K562 (cell line): ENCODE results near the gene ERG28. TPM values are rescaled to one million over a fixed set of nuclear protein-coding genes. Genes with fewer than 3 reads are reported as not detected.

Experiments used
- ATAC-seq: fragments of 200-7000 bp; cut with Tn5 transposase; 3 replicates; pipeline ENCODE4 v1.9.1; 2020; ENCODE audit warnings: moderate library complexity
- BruUV-seq: library from RNA; stranded (reverse); fragments of 400-500 nt; replicated peaks from 2 replicates; lab custom pipeline; 2021; lab: Mats Ljungman, UMichigan
- CTCF ChIA-PET: fragments of 300-600 bp; formaldehyde crosslinking; extraction: SDS; loops from one replicate; lab custom pipeline; 2021; ENCODE audit warnings: low intra/inter-chr PET ratio; lab: Yijun Ruan, JAX
- POLR2A ChIA-PET: fragments of 300-600, 350-650 bp; sonication (Branson Sonifier 250); formaldehyde crosslinking; extraction: SDS; loops from one replicate; lab custom pipeline; 2021; ENCODE audit warnings: antibody characterized with exemption, inconsistent platforms; lab: Yijun Ruan, JAX
- DNase-seq, 4 experiments: peaks; one replicate each; pipeline versions ENCODE4 v3.0.0 to v3.0.0-alpha.2; 2011 to 2018; ENCODE audit warnings: low spot score in 3 of 4, mixed read lengths in 3 of 4; ENCODE audit errors: extremely low read depth in 1 of 4
- FAIRE-seq: peaks from 2 replicates; lab custom pipeline; 2011; peaks lifted over from hg19 to GRCh38; lab: Jason Lieb, UNC
- H2AFZ ChIP-seq: 2 replicates; pipeline ENCODE4 v1.6.0; 2011; ENCODE audit warnings: low read depth, low read length, control low read depth, inconsistent platforms
- H3K27ac ChIP-seq: fragments of 200-600 bp; 3 replicates; pipeline ENCODE4 v1.8.0; 2011; ENCODE audit warnings: low read depth, mild to moderate bottlenecking, control low read depth, inconsistent platforms, low read length, moderate library complexity, mixed read lengths; ENCODE audit errors: extremely low read depth
- H3K27me3 ChIP-seq, 2 experiments: fragments of 300-600 bp in 1 of 2; 2 replicates in 1 of 2; 3 replicates in 1 of 2; pipeline versions ENCODE4 v1.6.0 to v1.8.0; 2011; ENCODE audit warnings: inconsistent platforms in 2 of 2, low read length in 2 of 2, mild to moderate bottlenecking in 1 of 2, mixed read lengths in 1 of 2, moderate library complexity in 1 of 2; ENCODE audit not compliant: control insufficient read depth in 2 of 2, insufficient read depth in 2 of 2
- H3K36me3 ChIP-seq: fragments of 300-600 bp; 3 replicates; pipeline ENCODE4 v1.8.0; 2011; ENCODE audit warnings: mild to moderate bottlenecking, low read length, inconsistent platforms; ENCODE audit not compliant: control insufficient read depth, insufficient read depth
- H3K4me1 ChIP-seq, 2 experiments: fragments of 200-600 bp in 1 of 2; replicated peaks in 1 of 2; 2 replicates in 1 of 2; 3 replicates in 1 of 2; pipeline versions ENCODE4 v1.5.1 to v1.8.0; 2011; ENCODE audit warnings: inconsistent platforms in 2 of 2, low read length in 2 of 2, mild to moderate bottlenecking in 1 of 2, mixed read lengths in 1 of 2, moderate library complexity in 1 of 2; ENCODE audit not compliant: control insufficient read depth in 2 of 2, insufficient read depth in 2 of 2
- H3K4me2 ChIP-seq: 2 replicates; pipeline ENCODE4 v1.6.1; 2011; ENCODE audit warnings: low read length, control low read depth, inconsistent platforms, mixed read lengths; ENCODE audit not compliant: insufficient read depth
- H3K4me3 ChIP-seq: fragments of 200-600 bp; sonication (generic), shearing (Covaris generic); 2 replicates; pipeline ENCODE4 v1.5.1; 2016; ENCODE audit warnings: control low read depth, inconsistent platforms
- H3K79me2 ChIP-seq: fragments of 200-600 bp; 3 replicates; pipeline ENCODE4 v1.8.0; 2011; ENCODE audit warnings: low read length, inconsistent platforms; ENCODE audit not compliant: control insufficient read depth, insufficient read depth
- H3K9ac ChIP-seq, 2 experiments: 2 replicates each; pipeline versions ENCODE4 v1.6.0 to v1.6.1; 2011; ENCODE audit warnings: low read depth in 2 of 2, low read length in 2 of 2, control low read depth in 1 of 2, inconsistent platforms in 1 of 2, mild to moderate bottlenecking in 1 of 2, mixed read lengths in 1 of 2; ENCODE audit not compliant: insufficient read depth in 1 of 2
- H3K9me1 ChIP-seq: one replicate; pipeline ENCODE4 v1.6.0; 2011; ENCODE audit warnings: inconsistent platforms, mild to moderate bottlenecking, low read length, moderate library complexity; ENCODE audit not compliant: control insufficient read depth, insufficient read depth
- H3K9me3 ChIP-seq: replicated peaks from 2 replicates; pipeline ENCODE4 v1.5.1; 2011; ENCODE audit warnings: low read depth, low read length, inconsistent platforms; ENCODE audit not compliant: control insufficient read depth, insufficient read depth
- H4K20me1 ChIP-seq: replicated peaks from 2 replicates; pipeline ENCODE4 v1.6.1; 2011; ENCODE audit warnings: low read length, inconsistent platforms, mixed read lengths; ENCODE audit not compliant: control insufficient read depth, insufficient read depth
- BRCA1 ChIP-seq, 2 experiments: fragments of 450-650 bp in 1 of 2; sonication (generic) in 1 of 2; formaldehyde crosslinking in 1 of 2; IDR thresholded peaks; 2 replicates each; pipeline versions ENCODE4 v1.5.0 to v1.6.1; 2017 to 2020; ENCODE audit warnings: mild to moderate bottlenecking in 1 of 2, missing genetic modification reagents in 1 of 2
- DACH1 ChIP-seq: fragments of 450-650 bp; IDR thresholded peaks from 2 replicates; pipeline ENCODE4 v1.6.1; 2018; ENCODE audit not compliant: partially characterized antibody
- GABPB1 ChIP-seq: sonication (generic); formaldehyde crosslinking; IDR thresholded peaks from 2 replicates; pipeline ENCODE4 v1.8.0; 2022; ENCODE audit warnings: mild to moderate bottlenecking, missing genetic modification reagents
- GTF2A2 ChIP-seq: IDR thresholded peaks from 2 replicates; pipeline ENCODE4 v1.6.1; 2016; ENCODE audit warnings: mild to moderate bottlenecking, missing genetic modification characterization, missing compliant biosample characterization
- HDAC8 ChIP-seq: fragments of 450-650 bp; IDR thresholded peaks from 2 replicates; pipeline ENCODE4 v1.6.1; 2016; ENCODE audit warnings: mild to moderate bottlenecking, missing genetic modification characterization, moderate library complexity, missing compliant biosample characterization
- JUNB ChIP-seq: fragments of 450-650 bp; formaldehyde crosslinking; conservative IDR thresholded peaks from 2 replicates; pipeline ENCODE4 v1.4.0; 2020; ENCODE audit warnings: mild to moderate bottlenecking
- MAFK ChIP-seq: IDR thresholded peaks from 2 replicates; pipeline ENCODE4 v1.6.1; 2011; ENCODE audit warnings: low read length, improper control_type of control experiment
- NR2C2 ChIP-seq, 2 experiments: fragments of 200-800 bp in 1 of 2; sonication (Bioruptor generic) in 1 of 2; sonication (generic) in 1 of 2; formaldehyde crosslinking in 1 of 2; IDR thresholded peaks; 2 replicates each; pipeline versions ENCODE4 v1.6.1 to v1.8.0; 2016 to 2022; ENCODE audit warnings: mild to moderate bottlenecking in 1 of 2, missing compliant biosample characterization in 1 of 2, missing genetic modification characterization in 1 of 2, missing genetic modification reagents in 1 of 2
- TGIF2 ChIP-seq: sonication (generic); formaldehyde crosslinking; IDR thresholded peaks from 2 replicates; pipeline ENCODE4 v1.8.1; 2022; ENCODE audit warnings: mild to moderate bottlenecking, missing genetic modification reagents, moderate library complexity
- U2AF1 ChIP-seq: fragments of 200-400 bp; formaldehyde crosslinking; optimal IDR thresholded peaks from 2 replicates; pipeline ENCODE3; 2017; ENCODE audit warnings: mild to moderate bottlenecking, low read depth, low read length, moderate library complexity
- ZNF431 ChIP-seq: sonication (generic); formaldehyde crosslinking; IDR thresholded peaks from 2 replicates; pipeline ENCODE4 v1.8.0; 2022; ENCODE audit warnings: mild to moderate bottlenecking, missing genetic modification reagents
- WGBS: fragments of 100-300 bp; shearing (Covaris generic); methylation state at CpG from one replicate; pipeline ENCODE4 v1.1.6; 2016; ENCODE audit warnings: low coverage, mixed read lengths; ENCODE audit not compliant: insufficient coverage; ENCODE audit errors: missing lambda C conversion rate; 5-methylcytosine and 5-hydroxymethylcytosine counted together
- in situ Hi-C: fragments of 300-500 bp; cut with MboI; formaldehyde crosslinking; loops from 4 replicates; pipeline ENCODE4 v1.15.0; 2018; ENCODE audit warnings: inconsistent platforms, mixed read lengths
- intact Hi-C: fragments of 100-400 bp; cut with micrococcal nuclease; formaldehyde crosslinking; loops from 2 replicates; pipeline ENCODE4 v1.14.2; 2022
- polyA plus RNA-seq, 8 experiments: library from polyadenylated mRNA; depleted of rRNA in 4 of 8; stranded (reverse) in 5 of 8; unstranded in 3 of 8; fragments of >200 nt; fragmentation: Nextera tagmentation in 2 of 8; fragmentation: Illumina TruSeq in 1 of 8; extraction: Ambion mirVana in 2 of 8; extraction: Trizol in 1 of 8; gene quantifications; 2 replicates each; pipeline versions ENCODE4 v1.2.1 to v1.2.3, GENCODE V29; 2011 to 2014; ENCODE audit warnings: inconsistent platforms in 1 of 8, missing spikeins in 1 of 8
- total RNA-seq, 7 experiments: library from RNA; depleted of rRNA in 6 of 7; stranded (reverse); fragments of >200 nt in 6 of 7; fragmentation: Illumina TruSeq in 2 of 7; extraction: Trizol in 2 of 7; gene quantifications; 2 replicates each; pipeline versions ENCODE4 v1.2.1 to v1.2.3, GENCODE V29; 2011 to 2021; ENCODE audit warnings: low replicate concordance in 1 of 7
- TF ChIP-seq, protein P1 (sequence below): IDR thresholded peaks from 2 replicates; pipeline ENCODE4 v1.6.1; 2011; ENCODE audit warnings: borderline replicate concordance, low read depth, mild to moderate bottlenecking, moderate library complexity, low read length; ENCODE audit not compliant: insufficient read depth, poor library complexity, severe bottlenecking
- TF ChIP-seq, protein P2 (sequence below): sonication (generic); formaldehyde crosslinking; IDR thresholded peaks from 2 replicates; pipeline ENCODE4 v1.5.0; 2020; ENCODE audit warnings: missing genetic modification reagents
- TF ChIP-seq, protein P3 (sequence below), 2 experiments: fragments of 200-800 bp in 1 of 2; sonication (Bioruptor generic) in 1 of 2; sonication (generic) in 1 of 2; formaldehyde crosslinking in 1 of 2; IDR thresholded peaks in 1 of 2; conservative IDR thresholded peaks in 1 of 2; 2 replicates each; pipeline versions ENCODE4 v1.5.0 to v1.6.1; 2016 to 2020; ENCODE audit warnings: missing compliant biosample characterization in 1 of 2, missing genetic modification characterization in 1 of 2, missing genetic modification reagents in 1 of 2

The ERG28 gene
- total and polyA plus RNA-seq, 9 of the 15 experiments (the other 6 are each of a cell fraction or from before 2014, with no cell fraction given) = 3.1 to 34.2 (median 14.2) TPM

DNA sequence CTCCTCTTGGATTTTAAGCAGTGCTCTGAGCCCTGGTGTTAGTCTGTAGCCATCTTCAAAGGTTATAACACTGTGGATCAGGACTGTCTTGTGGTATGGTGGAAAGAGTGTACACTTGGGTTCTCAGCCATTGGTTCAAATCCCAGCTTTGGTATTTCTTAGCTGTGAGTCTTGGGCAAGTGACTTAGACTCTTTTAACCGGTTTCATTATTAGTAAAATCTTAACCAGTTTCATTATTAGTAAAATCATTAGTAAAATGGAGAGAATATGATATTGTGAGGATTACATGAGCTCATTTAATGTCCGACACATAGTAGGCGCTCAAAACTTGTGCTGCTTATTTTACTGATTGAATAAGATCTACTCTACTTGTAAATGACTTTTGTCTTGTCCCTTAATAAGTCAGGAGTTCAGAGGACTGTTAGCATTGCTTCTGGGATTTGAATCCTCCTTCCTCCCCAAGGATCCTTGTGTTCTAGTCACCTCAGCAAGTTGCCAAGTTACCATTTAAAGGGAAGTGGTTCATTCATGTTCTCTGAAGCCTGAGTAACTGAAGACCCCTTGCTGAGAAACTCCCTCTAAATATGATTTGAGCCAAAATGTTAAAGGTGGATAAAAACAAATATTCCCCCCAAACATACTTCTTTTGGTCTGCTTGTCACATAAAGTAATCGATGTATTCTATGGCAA lies 12.8 kb upstream of the ERG28 start (continued):
- TF ChIP-seq BRCA1 (IDR thresholded peaks at IDR 0.05) = no peak
- TF ChIP-seq BRCA1 (CRISPR knock-in tag; IDR thresholded peaks at IDR 0.05) = no peak
- no peak for TF ChIP-seq ZNF431

DNA sequence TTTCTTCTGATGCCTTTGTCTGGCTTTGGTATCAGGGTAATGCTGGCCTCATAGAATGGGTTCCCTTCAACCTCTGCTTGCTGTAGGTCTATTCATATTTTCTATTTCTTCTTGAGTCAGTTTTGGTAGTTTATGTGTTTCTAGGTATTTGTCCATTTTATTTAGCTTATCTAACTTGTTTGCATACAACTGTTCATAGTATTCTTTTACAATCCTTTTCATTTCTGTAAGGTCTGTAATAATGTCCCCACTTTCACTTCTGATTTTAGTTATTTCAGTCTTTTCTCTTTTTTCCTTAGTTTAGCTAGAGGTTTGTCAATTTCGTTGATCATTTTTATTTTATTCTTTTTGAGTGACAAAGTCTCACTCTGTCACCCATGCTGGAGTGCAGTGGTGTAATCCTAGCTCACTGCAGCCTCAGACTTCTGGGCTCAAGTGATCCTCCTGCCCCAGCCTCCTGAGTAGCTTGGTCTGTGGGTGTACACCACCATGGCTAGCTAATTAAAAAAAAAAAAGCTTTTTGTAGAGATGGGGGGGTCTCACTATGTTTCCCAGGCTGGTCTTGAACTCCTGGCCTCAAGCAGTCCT lies 12.0 kb upstream of the ERG28 start:
- no peak overlapping the region for H3K27ac ChIP-seq
- no peak overlapping the region for H3K4me2 ChIP-seq
- H3K4me3 ChIP-seq = no peak overlapping the region
- H3K4me1 ChIP-seq = no peaks in the 10 kb centered on the region
- ATAC-seq (no peak), DNase-seq (no peak), FAIRE-seq (no peak)
- 0% methylated on average over 1 of the region's 1 CpG for WGBS
- no peaks in the 10 kb centered on the region for H3K27me3 ChIP-seq
- intact Hi-C loops = no loop called here
- in situ Hi-C loops = loop anchor here (25.0 kb wide), 1 partner anchor 535 kb away; the partner anchor contains the start of gene NEK9
- no peaks in the 10 kb centered on the region for H3K79me2 ChIP-seq
- H3K36me3 ChIP-seq = peaks cover 9% of the 10 kb centered on the region; the same call in 2 of the 3 replicates
- CTCF ChIA-PET = no interaction called here
- H2AFZ ChIP-seq = no peak overlapping the region
- no peaks in the 10 kb centered on the region for H4K20me1 ChIP-seq
- BruUV-seq = no TSS peak
- no peaks in the 10 kb centered on the region for H3K9me3 ChIP-seq
- POLR2A ChIA-PET = interaction anchor here (1.1 to 1.3 kb wide), 2 partner anchors 13 to 25 kb away, joined by 3 to 4 read pairs; no protein-coding TSS in a partner anchor
- H3K9me1 ChIP-seq = peaks cover 8% of the 10 kb centered on the region
- no peak overlapping the region for H3K9ac ChIP-seq
- TF ChIP-seq, protein P1, sequence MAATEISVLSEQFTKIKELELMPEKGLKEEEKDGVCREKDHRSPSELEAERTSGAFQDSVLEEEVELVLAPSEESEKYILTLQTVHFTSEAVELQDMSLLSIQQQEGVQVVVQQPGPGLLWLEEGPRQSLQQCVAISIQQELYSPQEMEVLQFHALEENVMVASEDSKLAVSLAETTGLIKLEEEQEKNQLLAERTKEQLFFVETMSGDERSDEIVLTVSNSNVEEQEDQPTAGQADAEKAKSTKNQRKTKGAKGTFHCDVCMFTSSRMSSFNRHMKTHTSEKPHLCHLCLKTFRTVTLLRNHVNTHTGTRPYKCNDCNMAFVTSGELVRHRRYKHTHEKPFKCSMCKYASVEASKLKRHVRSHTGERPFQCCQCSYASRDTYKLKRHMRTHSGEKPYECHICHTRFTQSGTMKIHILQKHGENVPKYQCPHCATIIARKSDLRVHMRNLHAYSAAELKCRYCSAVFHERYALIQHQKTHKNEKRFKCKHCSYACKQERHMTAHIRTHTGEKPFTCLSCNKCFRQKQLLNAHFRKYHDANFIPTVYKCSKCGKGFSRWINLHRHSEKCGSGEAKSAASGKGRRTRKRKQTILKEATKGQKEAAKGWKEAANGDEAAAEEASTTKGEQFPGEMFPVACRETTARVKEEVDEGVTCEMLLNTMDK = no peak
- TF ChIP-seq DACH1 (no peak), GABPB1 (no peak), MAFK (no peak), GTF2A2 (tag) (no peak), NR2C2 (CRISPR knock-in tag; IDR thresholded peaks at IDR 0.05) (no peak), NR2C2 (tag; IDR thresholded peaks at IDR 0.05) (no peak), TGIF2 (CRISPR knock-in tag) (no peak), JUNB (CRISPR knock-in tag) (no peak), U2AF1 (no peak), HDAC8 (tag) (no peak)
- TF ChIP-seq, protein P2, sequence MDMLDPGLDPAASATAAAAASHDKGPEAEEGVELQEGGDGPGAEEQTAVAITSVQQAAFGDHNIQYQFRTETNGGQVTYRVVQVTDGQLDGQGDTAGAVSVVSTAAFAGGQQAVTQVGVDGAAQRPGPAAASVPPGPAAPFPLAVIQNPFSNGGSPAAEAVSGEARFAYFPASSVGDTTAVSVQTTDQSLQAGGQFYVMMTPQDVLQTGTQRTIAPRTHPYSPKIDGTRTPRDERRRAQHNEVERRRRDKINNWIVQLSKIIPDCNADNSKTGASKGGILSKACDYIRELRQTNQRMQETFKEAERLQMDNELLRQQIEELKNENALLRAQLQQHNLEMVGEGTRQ = no peak
- TF ChIP-seq, protein P3, sequence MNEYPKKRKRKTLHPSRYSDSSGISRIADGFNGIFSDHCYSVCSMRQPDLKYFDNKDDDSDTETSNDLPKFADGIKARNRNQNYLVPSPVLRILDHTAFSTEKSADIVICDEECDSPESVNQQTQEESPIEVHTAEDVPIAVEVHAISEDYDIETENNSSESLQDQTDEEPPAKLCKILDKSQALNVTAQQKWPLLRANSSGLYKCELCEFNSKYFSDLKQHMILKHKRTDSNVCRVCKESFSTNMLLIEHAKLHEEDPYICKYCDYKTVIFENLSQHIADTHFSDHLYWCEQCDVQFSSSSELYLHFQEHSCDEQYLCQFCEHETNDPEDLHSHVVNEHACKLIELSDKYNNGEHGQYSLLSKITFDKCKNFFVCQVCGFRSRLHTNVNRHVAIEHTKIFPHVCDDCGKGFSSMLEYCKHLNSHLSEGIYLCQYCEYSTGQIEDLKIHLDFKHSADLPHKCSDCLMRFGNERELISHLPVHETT (CRISPR knock-in tag; conservative IDR thresholded peaks at IDR 0.05 in 1 of 2, IDR thresholded peaks at IDR 0.05 in 1 of 2) = no peak
